HepG2 (cell line): ENCODE results near the gene FBXO11. TPM values are rescaled to one million over a fixed set of nuclear protein-coding genes. Genes with fewer than 3 reads are reported as not detected.

Source experiments
- AKNA ChIP-seq: sonication (generic); formaldehyde crosslinking; IDR thresholded peaks from 2 replicates; pipeline ENCODE4 v1.4.0; 2020; ENCODE audit warnings: missing genetic modification reagents, borderline replicate concordance
- ARID3A ChIP-seq: IDR thresholded peaks from 2 replicates; pipeline ENCODE4 v1.6.1; 2012; ENCODE audit warnings: low read depth, low read length, improper control_type of control experiment
- GABPA ChIP-seq, 2 experiments: IDR thresholded peaks; 2 replicates each; pipeline ENCODE4 v1.6.1; 2011 to 2016; ENCODE audit warnings: low read depth in 2 of 2, low read length in 1 of 2, missing biosample characterization in 1 of 2, missing genetic modification characterization in 1 of 2
- IRF2 ChIP-seq: IDR thresholded peaks from 2 replicates; pipeline ENCODE4 v1.6.1; 2018; ENCODE audit warnings: missing genetic modification reagents, missing compliant biosample characterization
- MYC ChIP-seq: sonication (generic); formaldehyde crosslinking; IDR thresholded peaks from 2 replicates; pipeline ENCODE4 v1.9.0; 2021; ENCODE audit warnings: missing genetic modification reagents, borderline replicate concordance
- NFYC ChIP-seq: IDR thresholded peaks from 2 replicates; pipeline ENCODE4 v1.6.1; 2016; ENCODE audit warnings: missing genetic modification reagents, missing compliant biosample characterization
- PRDM10 ChIP-seq: sonication (generic); formaldehyde crosslinking; IDR thresholded peaks from 2 replicates; pipeline ENCODE4 v1.4.0; 2020; ENCODE audit warnings: low read depth, missing genetic modification reagents
- SIN3B ChIP-seq: fragments of 150-350 bp; IDR thresholded peaks from 2 replicates; pipeline ENCODE4 v1.6.1; 2014; ENCODE audit warnings: low read length
- SMAD3 ChIP-seq: sonication (generic); formaldehyde crosslinking; IDR thresholded peaks from 2 replicates; pipeline ENCODE4 v1.4.0; 2020; ENCODE audit warnings: missing genetic modification reagents
- SRF ChIP-seq: IDR thresholded peaks from 2 replicates; pipeline ENCODE4 v1.6.1; 2011; ENCODE audit warnings: mild to moderate bottlenecking, low read depth, low read length, moderate library complexity
- SRSF9 ChIP-seq: fragments of 200-400 bp; formaldehyde crosslinking; IDR thresholded peaks from 2 replicates; pipeline ENCODE4 v1.6.1; 2018; ENCODE audit warnings: borderline replicate concordance, mild to moderate bottlenecking, low read depth, low read length; ENCODE audit not compliant: insufficient read depth, poor library complexity, severe bottlenecking
- SYNCRIP ChIP-seq: fragments of 200-400 bp; formaldehyde crosslinking; IDR thresholded peaks from 2 replicates; pipeline ENCODE4 v1.6.1; 2018; ENCODE audit warnings: mild to moderate bottlenecking, low read depth, low read length; ENCODE audit not compliant: insufficient read depth
- ZNF143 ChIP-seq: sonication (generic); formaldehyde crosslinking; IDR thresholded peaks from 2 replicates; pipeline ENCODE4 v1.4.0; 2020; ENCODE audit warnings: missing genetic modification reagents
- ZNF3 ChIP-seq: IDR thresholded peaks from 2 replicates; pipeline ENCODE4 v1.7.0; 2017; ENCODE audit warnings: inconsistent platforms
- ZNF503 ChIP-seq: sonication (generic); formaldehyde crosslinking; IDR thresholded peaks from 2 replicates; pipeline ENCODE4 v1.4.0; 2020; ENCODE audit warnings: missing genetic modification reagents
- polyA plus RNA-seq, 8 experiments: library from polyadenylated mRNA; depleted of rRNA in 3 of 8; stranded (reverse) in 7 of 8; unstranded in 1 of 8; fragments of >200 nt; fragmentation: Illumina TruSeq in 4 of 8; extraction: Trizol in 4 of 8; gene quantifications; 2 replicates each; pipeline versions ENCODE4 v1.2.1 to v1.2.3, GENCODE V29; 2011 to 2016; ENCODE audit warnings: low read depth in 4 of 8, missing spikeins in 1 of 8, mixed read lengths in 1 of 8; ENCODE audit not compliant: insufficient read depth in 1 of 8
- total RNA-seq, 5 experiments: library from RNA; depleted of rRNA; stranded (reverse); fragments of >200 nt; fragmentation: Illumina TruSeq; extraction: Trizol; gene quantifications; 2 replicates each; pipeline ENCODE4 v1.2.3, GENCODE V29; 2016; ENCODE audit warnings: low read depth in 1 of 5

The FBXO11 gene
- total and polyA plus RNA-seq, 2 of the 13 experiments (the other 11 are each of a cell fraction or from before 2014, with no cell fraction given) = 27.9 to 47.6 TPM

- TF ChIP-seq SIN3B = no peak
- TF ChIP-seq AKNA (CRISPR knock-in tag) = no peak
- no peak for TF ChIP-seq ZNF3 (CRISPR knock-in tag)
- 0 out of 2 replicates have a peak, but pooled peaks have one; percentile 10 for TF ChIP-seq ZNF143 (CRISPR knock-in tag)
- peak; percentile 70 for TF ChIP-seq ZNF503 (CRISPR knock-in tag)
- peak; percentile 74 for TF ChIP-seq MYC (CRISPR knock-in tag)
- peak; percentile 78 for TF ChIP-seq NFYC
- no peak for TF ChIP-seq PRDM10 (CRISPR knock-in tag)
- no peak for TF ChIP-seq ARID3A
- no peak for TF ChIP-seq SYNCRIP
- peak; percentile 36; the same call in 1 of the 2 replicates for TF ChIP-seq SMAD3 (CRISPR knock-in tag)
- no peak for TF ChIP-seq SRSF9
- TF ChIP-seq GABPA (IDR thresholded peaks at IDR 0.05; ENCODE audit: low read depth, low read length) = peak; percentile 51
- peak; percentile 72; the same call in 1 of the 2 replicates for TF ChIP-seq GABPA (CRISPR knock-in tag; IDR thresholded peaks at IDR 0.05; ENCODE audit: low read depth)
- peak; percentile 63 for TF ChIP-seq IRF2 (CRISPR knock-in tag)
- TF ChIP-seq SRF = no peak
These were observed 123.4 kb downstream of the FBXO11 start, which contains the start of gene MSH6 (continued) for GRCh38 chr2:47782671-47783485.
